Measurements from ENCODE around the gene ZNF609. TPM values are rescaled to one million over a fixed set of nuclear protein-coding genes. Genes with fewer than 3 reads are reported as not detected.

Gene ZNF609, protein sequence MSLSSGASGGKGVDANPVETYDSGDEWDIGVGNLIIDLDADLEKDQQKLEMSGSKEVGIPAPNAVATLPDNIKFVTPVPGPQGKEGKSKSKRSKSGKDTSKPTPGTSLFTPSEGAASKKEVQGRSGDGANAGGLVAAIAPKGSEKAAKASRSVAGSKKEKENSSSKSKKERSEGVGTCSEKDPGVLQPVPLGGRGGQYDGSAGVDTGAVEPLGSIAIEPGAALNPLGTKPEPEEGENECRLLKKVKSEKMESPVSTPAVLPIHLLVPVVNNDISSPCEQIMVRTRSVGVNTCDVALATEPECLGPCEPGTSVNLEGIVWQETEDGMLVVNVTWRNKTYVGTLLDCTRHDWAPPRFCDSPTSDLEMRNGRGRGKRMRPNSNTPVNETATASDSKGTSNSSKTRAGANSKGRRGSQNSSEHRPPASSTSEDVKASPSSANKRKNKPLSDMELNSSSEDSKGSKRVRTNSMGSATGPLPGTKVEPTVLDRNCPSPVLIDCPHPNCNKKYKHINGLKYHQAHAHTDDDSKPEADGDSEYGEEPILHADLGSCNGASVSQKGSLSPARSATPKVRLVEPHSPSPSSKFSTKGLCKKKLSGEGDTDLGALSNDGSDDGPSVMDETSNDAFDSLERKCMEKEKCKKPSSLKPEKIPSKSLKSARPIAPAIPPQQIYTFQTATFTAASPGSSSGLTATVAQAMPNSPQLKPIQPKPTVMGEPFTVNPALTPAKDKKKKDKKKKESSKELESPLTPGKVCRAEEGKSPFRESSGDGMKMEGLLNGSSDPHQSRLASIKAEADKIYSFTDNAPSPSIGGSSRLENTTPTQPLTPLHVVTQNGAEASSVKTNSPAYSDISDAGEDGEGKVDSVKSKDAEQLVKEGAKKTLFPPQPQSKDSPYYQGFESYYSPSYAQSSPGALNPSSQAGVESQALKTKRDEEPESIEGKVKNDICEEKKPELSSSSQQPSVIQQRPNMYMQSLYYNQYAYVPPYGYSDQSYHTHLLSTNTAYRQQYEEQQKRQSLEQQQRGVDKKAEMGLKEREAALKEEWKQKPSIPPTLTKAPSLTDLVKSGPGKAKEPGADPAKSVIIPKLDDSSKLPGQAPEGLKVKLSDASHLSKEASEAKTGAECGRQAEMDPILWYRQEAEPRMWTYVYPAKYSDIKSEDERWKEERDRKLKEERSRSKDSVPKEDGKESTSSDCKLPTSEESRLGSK (N-terminal part only)
- 10 to 100 TPM; 19.4 to 30.5 (median 21.1) TPM for total RNA-seq

DNA sequence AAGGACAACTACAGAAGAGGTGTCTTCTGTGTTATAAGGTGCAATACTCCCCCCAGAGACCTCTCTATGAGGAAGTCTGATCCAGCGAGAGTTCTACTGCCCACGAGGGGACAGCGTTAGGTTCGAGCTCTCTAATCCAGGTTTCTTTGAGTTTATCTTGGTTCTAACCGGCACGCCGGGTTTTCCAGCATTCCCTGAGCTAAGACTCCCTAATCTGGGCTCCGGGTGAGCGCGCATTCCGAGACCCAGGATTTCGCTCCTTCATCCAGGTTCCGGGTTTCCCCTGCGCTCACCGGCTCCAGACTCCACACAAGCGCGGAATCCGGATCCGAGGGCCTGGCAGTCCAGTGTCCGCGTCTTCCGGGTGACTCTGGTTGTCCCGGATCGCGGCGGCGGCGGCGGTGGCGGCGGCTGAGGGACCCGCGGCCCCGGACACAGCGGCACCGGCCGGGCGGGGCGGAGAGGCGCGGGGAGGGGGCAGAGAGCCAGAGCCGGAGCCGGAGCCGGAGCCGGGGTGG, at the start of gene ZNF609:
Gene ZNF609, plus strand, starts transcription at position 373 of the 518 bp plus-strand sequence. CDS start 38,842 bp downstream, outside the sequence.
- DNase-seq (ENCODE audit: low spot score in 2 of 2) = peak; percentile 91 to 98
- peak within 1 kb of the TSS; percentile 55 for H3K4me3 ChIP-seq (ENCODE audit: low read depth, poor library complexity, severe bottlenecking)
- TF ChIP-seq, protein P1, sequence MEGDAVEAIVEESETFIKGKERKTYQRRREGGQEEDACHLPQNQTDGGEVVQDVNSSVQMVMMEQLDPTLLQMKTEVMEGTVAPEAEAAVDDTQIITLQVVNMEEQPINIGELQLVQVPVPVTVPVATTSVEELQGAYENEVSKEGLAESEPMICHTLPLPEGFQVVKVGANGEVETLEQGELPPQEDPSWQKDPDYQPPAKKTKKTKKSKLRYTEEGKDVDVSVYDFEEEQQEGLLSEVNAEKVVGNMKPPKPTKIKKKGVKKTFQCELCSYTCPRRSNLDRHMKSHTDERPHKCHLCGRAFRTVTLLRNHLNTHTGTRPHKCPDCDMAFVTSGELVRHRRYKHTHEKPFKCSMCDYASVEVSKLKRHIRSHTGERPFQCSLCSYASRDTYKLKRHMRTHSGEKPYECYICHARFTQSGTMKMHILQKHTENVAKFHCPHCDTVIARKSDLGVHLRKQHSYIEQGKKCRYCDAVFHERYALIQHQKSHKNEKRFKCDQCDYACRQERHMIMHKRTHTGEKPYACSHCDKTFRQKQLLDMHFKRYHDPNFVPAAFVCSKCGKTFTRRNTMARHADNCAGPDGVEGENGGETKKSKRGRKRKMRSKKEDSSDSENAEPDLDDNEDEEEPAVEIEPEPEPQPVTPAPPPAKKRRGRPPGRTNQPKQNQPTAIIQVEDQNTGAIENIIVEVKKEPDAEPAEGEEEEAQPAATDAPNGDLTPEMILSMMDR (IDR thresholded peaks at IDR 0.05) = no peak
- no peak for TF ChIP-seq POLR2A (IDR thresholded peaks at IDR 0.05)
- WGBS, 2 donors = 1 to 3% methylated on average over 15 to 23 of the region's 45 CpGs
- intact Hi-C loops (cut with DNase I; ENCODE audit: low total_unique reads) = no loop called here

GRCh38 chr15:64412216-64412615, 48.2 kb upstream of the ZNF609 start:
- H3K4me3 ChIP-seq (ENCODE audit: low read depth, poor library complexity, severe bottlenecking) = no peak overlapping the region
- intact Hi-C loops (cut with DNase I; ENCODE audit: low total_unique reads) = no loop called here
- DNase-seq (ENCODE audit: low spot score in 2 of 2) = no peak
- WGBS, 2 donors = 60 to 61% methylated on average over 2 of the region's 2 CpGs
- TF ChIP-seq POLR2A (IDR thresholded peaks at IDR 0.05) = no peak
- TF ChIP-seq, protein P1 (IDR thresholded peaks at IDR 0.05) = no peak

- no peak for TF ChIP-seq POLR2A (IDR thresholded peaks at IDR 0.05)
- TF ChIP-seq, protein P1 (IDR thresholded peaks at IDR 0.05) = no peak
- no peak for DNase-seq (ENCODE audit: low spot score in 2 of 2)
- 88 to 96% methylated on average over 2 of the region's 2 CpGs for WGBS, 2 donors
- intact Hi-C loops (cut with DNase I; ENCODE audit: low total_unique reads) = no loop called here
- no peak overlapping the region for H3K4me3 ChIP-seq (ENCODE audit: low read depth, poor library complexity, severe bottlenecking)
These were observed 37.7 kb upstream of the ZNF609 start for GRCh38 chr15:64422697-64423096.

DNA sequence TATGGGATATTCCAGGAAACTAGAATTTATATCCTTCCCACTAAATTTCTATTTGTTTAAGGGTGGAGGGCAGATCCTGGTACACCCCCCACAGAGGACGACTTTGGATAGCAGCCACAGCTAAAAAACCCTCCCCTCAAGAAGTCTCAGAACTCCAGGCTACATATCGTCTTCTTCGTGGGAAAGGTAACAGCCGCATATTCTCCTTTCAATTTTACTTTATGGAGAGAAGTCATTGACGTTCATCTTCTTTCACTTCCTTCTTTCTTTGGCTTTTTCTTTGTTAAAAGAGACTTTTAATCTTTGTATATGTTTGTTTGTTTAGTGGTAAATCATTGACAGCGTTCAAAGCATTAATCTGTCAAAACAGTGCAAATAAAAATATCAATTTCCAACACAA, 36.4 kb upstream of the ZNF609 start:
- 89 to 90% methylated on average over 6 of the region's 6 CpGs for WGBS, 2 donors

GRCh38 chr15:64425221-64425620, 35.2 kb upstream of the ZNF609 start:
- no peak overlapping the region for H3K4me3 ChIP-seq (ENCODE audit: low read depth, poor library complexity, severe bottlenecking)
- intact Hi-C loops (cut with DNase I; ENCODE audit: low total_unique reads) = no loop called here
- WGBS, 2 donors = 68 to 78% methylated on average over 3 of the region's 3 CpGs
- DNase-seq (ENCODE audit: low spot score in 2 of 2) = no peak
- TF ChIP-seq POLR2A (IDR thresholded peaks at IDR 0.05) = no peak
- TF ChIP-seq, protein P1 (IDR thresholded peaks at IDR 0.05) = no peak

More for the DNA sequence above, 36.4 kb upstream of the ZNF609 start:
- no peak overlapping the region for H3K4me3 ChIP-seq (ENCODE audit: low read depth, poor library complexity, severe bottlenecking)
- intact Hi-C loops (cut with DNase I; ENCODE audit: low total_unique reads) = no loop called here
- TF ChIP-seq, protein P1 (IDR thresholded peaks at IDR 0.05) = no peak
- TF ChIP-seq POLR2A (IDR thresholded peaks at IDR 0.05) = no peak
- no peak for DNase-seq (ENCODE audit: low spot score in 2 of 2)

Measured in lower leg skin (tissue), 4 donors.